ENCODE measurements around the gene CD48. TPM values are rescaled to one million over a fixed set of nuclear protein-coding genes. Genes with fewer than 3 reads are reported as not detected.

Gene CD48
- total RNA-seq, 1 donor from 2014 or later: 0.56 TPM

- Mint-ChIP-seq H3K9me3 (peaks cover 20% of the 10 kb centered on the region), H3K27ac (no peak overlapping the region), H3K4me3 (no peak overlapping the region), H3K36me3 (no peaks in the 10 kb centered on the region), H3K4me1 (no peaks in the 10 kb centered on the region), H3K27me3 (ENCODE audit: low read depth) (peaks cover 2% of the 10 kb centered on the region)
- no peak for DNase-seq (ENCODE audit: low spot score in 2 of 2, unreplicated experiment in 2 of 2)
- no peak for TF ChIP-seq CTCF (IDR thresholded peaks at IDR 0.05; ENCODE audit: unreplicated experiment)
Observed at GRCh38 chr1:160666079-160666442, 45.6 kb downstream of the CD48 start.

- TF ChIP-seq CTCF (IDR thresholded peaks at IDR 0.05; ENCODE audit: unreplicated experiment): no peak
- Mint-ChIP-seq H3K27ac (no peak overlapping the region), H3K9me3 (peaks cover 23% of the 10 kb centered on the region), H3K4me3 (no peak overlapping the region), H3K4me1 (no peaks in the 10 kb centered on the region), H3K27me3 (ENCODE audit: low read depth) (peaks cover under 1% of the 10 kb centered on the region), H3K36me3 (no peaks in the 10 kb centered on the region)
- no peak for DNase-seq (ENCODE audit: low spot score in 2 of 2, unreplicated experiment in 2 of 2)
Observed at GRCh38 chr1:160665330-160666078, 46.1 kb downstream of the CD48 start.

DNA sequence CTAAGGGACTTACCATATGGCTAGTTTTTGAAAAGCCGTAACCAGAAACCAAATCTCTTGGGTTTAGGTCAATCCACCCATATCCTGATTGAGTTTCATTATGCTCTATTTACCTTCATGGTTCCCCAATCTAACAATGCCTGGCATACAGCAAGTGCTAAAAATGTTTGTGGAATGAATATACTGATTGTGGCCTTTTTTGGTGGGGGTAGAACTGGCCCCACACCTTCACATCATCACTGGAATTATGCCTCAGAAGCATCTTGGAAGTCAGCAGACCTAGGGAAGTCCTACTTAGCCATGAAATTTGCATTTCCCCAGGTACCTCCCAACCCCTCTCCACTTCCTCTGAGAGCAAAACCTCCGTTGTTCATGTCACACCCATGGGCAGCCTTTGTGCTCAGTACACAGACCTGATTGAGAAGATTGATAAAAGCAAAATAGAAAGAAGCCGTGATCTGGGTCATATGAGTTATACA lies 47.0 kb downstream of the CD48 start:
- Mint-ChIP-seq H3K4me1 (no peaks in the 10 kb centered on the region), H3K9me3 (peaks cover 28% of the 10 kb centered on the region), H3K4me3 (no peak overlapping the region), H3K36me3 (no peaks in the 10 kb centered on the region), H3K27ac (no peak overlapping the region), H3K27me3 (ENCODE audit: low read depth) (no peaks in the 10 kb centered on the region)
- DNase-seq (ENCODE audit: low spot score in 2 of 2, unreplicated experiment in 2 of 2): no peak
- TF ChIP-seq CTCF (IDR thresholded peaks at IDR 0.05; ENCODE audit: unreplicated experiment): no peak

DNA sequence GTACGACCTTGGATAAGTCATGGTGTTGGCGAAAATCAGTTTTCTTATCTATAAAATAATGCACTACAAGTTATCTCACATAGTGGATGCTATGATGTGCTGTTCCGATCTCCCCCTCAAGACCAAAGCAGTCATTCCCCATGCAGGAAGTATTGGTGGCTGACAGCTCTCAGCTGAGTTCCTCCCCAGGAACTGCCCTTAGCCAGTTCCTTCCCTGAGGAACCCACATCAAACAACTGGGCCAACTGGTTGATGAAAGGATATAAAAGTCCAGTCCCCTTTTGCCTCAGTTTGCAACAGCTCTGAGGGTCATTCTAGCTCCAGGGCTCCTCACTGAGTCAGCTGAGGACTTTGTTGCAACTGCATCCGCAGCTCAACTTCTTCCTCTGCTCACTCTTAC lies 48.7 kb downstream of the CD48 start:
- Mint-ChIP-seq H3K4me3 (no peak overlapping the region), H3K4me1 (peaks cover 2% of the 10 kb centered on the region), H3K9me3 (peaks cover 22% of the 10 kb centered on the region), H3K27me3 (ENCODE audit: low read depth) (no peaks in the 10 kb centered on the region), H3K36me3 (no peaks in the 10 kb centered on the region), H3K27ac (no peak overlapping the region)
- TF ChIP-seq CTCF (IDR thresholded peaks at IDR 0.05; ENCODE audit: unreplicated experiment): no peak
- no peak for DNase-seq (ENCODE audit: low spot score in 2 of 2, unreplicated experiment in 2 of 2)

- no peaks in the 10 kb centered on the region for H3K36me3 Mint-ChIP-seq
Observed at GRCh38 chr1:160659566-160659965, 52.1 kb downstream of the CD48 start.

More at GRCh38 chr1:160659566-160659965, 52.1 kb downstream of the CD48 start:
- no peaks in the 10 kb centered on the region for H3K27me3 Mint-ChIP-seq (ENCODE audit: low read depth)
- H3K9me3 Mint-ChIP-seq: peaks cover 18% of the 10 kb centered on the region
- H3K4me1 Mint-ChIP-seq: peaks cover 15% of the 10 kb centered on the region
- H3K27ac Mint-ChIP-seq: no peak overlapping the region
- TF ChIP-seq CTCF (IDR thresholded peaks at IDR 0.05; ENCODE audit: unreplicated experiment): no peak
- H3K4me3 Mint-ChIP-seq: no peak overlapping the region
- DNase-seq (ENCODE audit: low spot score in 2 of 2, unreplicated experiment in 2 of 2): no peak
